Measurements from ENCODE around the gene GAB1.

The GAB1 gene

DNA sequence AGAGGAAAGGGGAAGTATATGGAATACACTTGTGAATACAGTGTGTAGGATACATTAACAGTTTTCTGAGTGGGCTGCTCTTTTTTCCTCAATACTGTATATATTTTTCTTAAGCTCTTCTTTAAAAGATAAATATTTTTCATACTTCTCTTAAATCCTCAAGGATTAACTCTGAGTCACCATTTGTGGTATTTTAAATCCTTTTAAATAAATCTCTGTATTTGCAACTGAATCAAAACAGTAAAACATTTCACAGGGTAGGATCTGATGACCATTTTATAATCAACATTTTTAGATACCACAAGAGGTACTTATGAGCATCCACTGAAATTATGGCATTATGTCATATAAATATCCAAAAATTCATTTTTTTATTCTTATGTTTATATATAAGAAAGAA lies 87.6 kb downstream of the GAB1 start:
- DNase-seq: no peak

DNA sequence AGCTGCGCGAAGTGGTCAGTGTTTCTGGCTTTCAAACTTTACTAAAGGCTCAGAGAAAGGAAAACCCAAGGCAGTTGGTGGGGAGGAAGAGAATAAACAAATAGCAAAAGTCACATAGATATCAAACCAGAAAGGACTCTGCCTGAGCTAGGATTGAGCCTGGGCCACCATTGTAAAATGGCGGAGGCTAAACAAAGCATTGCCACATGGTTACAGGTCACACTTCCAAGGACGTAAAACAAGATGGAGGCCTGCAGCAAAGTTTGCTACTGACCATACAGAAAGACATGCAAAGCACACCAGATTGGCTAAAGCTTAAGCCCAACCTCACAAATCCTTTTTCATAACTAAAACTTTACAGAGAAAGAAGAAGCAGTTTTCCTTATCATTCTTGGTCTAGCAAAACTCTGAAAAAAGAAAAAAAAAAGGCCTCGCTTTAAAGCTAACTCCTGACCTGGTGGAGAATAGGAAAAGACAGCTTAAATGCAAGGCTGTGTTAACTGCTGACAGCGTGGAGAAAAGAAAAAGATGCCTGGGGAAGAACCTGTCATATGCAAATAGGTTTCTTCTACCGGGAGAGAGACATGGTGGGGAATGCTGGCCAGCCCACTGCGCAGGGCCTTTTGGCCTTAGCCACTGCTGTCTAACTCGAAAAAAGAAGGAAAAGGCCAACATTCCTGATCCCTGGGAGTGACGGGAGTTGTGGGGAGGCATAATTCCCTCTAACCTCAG lies 95.0 kb downstream of the GAB1 start:
- no peak for DNase-seq

DNA sequence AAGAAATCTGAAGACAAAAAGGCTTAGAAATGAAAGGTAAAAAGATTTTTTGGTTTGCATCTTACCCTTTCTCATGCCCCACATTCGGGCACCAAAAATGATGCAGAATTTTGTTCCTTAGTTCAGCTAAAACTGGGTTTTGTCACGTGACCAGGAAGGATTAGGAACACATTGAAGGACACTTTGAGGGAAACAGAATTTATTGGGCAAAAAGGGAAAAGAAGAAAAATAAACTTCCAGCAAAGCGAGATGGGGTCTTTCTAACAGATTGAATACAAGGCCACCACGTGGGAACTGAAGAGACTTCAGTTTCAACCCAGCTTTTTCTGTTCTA lies 95.5 kb downstream of the GAB1 start:
- DNase-seq: no peak

DNA sequence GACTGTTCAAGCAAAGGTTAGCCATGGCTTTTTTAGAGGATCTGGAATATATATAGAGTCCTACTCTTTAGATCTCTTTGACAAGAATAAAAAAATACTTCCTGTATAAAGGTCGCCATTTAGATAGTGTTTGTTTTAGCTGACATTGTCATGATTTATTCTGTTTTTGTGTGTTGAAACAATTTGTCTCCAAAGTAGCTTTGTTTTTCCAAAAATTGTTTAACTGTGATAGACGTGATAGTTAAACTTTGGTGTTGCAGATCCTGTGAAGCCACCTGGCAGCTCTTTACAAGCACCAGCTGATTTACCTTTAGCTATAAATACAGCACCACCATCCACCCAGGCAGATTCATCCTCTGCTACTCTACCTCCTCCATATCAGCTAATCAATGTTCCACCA lies 96.6 kb downstream of the GAB1 start:
- no peak for DNase-seq

DNA sequence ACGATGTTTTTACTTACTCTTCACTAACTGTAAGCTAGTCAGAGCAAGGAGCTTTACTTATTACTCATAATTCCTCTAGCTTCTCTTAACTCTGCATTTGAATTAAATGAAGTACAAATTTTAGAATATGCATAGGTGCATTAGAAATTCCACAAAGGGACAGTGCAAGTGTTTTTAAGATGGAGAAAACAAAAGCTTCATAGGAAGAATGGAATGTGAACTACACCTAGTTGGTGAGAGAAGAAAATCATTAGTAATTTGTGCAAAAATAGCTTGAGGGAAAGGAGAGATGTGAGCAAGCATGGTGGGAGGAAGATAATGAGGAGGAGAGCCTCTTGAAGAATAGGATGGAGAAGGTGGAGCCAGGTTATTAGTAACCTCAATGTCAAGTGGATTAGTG lies 99.3 kb downstream of the GAB1 start:
- DNase-seq: no peak

DNA sequence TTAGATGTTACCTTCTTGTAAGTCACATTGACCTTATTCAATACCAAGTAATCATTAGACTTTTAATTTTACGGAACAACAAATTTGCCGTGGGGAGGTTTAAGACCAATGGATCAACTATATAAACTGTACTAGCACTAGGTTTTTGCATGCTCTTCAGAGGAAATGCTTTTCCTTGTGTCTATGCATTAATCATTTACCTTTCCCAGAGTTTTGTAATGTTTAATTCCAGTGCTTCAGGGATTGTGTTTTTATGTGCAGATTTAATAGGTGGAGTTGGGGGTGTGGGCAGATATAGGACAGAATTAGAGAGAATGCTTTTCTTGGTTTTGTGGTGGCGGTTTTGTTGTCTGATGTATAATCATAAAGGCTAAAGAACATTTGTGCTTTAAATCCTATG lies 100.8 kb downstream of the GAB1 start:
- no peak for DNase-seq

DNA sequence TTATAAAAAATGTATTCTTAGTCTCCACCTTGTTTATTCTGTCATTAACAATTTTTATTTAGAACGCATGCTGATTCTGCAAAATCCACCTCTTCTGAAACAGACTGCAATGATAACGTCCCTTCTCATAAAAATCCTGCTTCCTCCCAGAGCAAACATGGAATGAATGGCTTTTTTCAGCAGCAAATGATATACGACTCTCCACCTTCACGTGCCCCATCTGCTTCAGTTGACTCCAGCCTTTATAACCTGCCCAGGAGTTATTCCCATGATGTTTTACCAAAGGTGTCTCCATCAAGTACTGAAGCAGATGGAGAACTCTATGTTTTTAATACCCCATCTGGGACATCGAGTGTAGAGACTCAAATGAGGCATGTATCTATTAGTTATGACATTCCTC lies 101.3 kb downstream of the GAB1 start:
- DNase-seq: no peak

DNA sequence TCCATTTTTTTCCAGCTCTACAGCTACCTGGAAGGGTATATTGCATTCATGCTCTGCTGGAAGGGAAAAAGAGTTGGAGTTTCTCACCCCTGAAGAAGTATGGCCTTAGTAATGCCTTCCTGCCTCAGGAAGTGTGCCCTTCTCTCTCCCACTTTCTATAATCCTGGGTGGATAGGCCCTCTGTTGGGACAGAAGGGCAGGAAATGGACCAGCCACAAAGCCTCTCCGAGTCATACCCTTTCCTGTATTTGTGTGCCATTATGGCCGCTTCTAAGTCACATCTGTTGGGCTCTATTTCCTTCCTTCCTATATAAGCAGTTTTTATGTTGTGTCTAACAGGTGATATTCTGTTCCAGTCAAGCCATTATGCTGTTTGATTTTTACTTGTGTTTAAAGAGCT lies 102.0 kb downstream of the GAB1 start:
- DNase-seq: no peak

DNA sequence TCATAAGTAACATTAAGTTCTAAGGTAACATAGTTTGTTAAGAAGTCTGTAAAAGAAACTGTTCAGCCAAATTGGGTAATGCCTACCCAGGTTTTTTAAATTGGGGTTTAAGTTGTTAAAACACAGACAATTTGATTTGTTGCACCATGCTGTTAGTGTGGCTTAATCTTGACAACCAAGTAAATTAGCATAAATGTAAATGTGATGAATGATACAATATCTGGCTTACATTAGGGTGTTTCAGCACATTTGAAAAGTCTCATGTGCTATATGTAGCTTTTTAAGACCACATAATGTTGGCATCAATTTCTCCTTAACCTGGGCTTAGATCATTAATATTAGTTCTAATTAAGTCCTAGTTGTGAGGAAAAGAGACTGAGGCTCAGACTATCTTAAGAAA lies 104.4 kb downstream of the GAB1 start:
- no peak for DNase-seq

DNA sequence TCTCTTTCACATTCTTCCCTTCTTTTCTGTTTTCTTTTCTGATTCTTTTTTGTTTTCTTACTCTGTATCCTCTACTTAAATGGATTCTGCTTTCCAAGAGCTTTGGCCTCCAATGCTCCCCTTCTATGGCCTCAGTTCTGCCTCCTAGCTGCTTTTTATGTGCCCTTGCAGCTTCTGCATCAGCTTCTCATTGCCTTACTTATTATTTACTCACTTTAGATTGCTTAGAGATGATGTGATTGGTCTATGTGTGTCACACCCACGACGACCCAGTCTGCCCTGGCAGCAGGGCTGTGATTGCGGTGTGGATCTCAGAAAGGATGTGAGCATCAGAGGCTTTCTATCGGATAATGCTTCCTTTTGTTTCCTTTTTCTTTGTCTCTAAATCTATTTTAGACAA lies 105.0 kb downstream of the GAB1 start:
- DNase-seq: no peak

DNA sequence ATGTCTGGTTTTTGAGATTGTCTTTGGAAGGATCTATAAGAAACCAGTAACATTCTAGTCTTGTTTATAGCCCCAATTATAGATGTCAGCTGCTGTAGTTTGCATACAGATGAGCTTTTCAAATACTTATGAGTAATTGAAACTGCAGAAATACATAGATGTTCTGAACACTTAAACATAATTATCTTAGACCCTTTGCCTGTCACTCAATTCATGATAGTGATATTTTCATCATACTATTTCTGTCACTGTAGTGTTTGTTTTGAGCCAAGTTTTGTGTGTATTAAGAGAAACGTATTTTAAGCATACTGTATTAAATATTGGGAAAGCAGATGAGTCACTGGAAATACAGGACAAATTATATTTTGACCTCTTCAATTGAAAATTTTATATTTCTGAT lies 107.1 kb downstream of the GAB1 start:
- no peak for DNase-seq

DNA sequence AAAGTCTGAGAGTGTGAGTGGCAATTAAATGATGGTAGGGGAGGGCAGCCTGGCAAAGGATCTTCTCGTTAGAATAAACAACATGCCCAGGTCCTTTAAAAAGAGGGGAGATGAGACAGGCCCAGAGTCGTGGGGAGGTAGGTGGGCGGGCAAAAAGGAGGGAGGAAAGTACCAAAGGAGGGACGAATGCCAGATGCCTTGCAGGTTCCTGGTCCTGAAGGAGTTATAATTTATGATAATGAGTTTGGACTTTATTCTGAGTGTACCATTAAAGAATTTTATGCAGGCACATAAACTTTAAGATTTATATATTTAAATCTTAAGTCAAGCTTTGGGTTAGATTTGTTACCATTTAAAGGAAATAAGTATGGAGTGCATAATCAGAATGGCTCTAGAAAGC lies 114.5 kb downstream of the GAB1 start:
- DNase-seq: no peak

DNA sequence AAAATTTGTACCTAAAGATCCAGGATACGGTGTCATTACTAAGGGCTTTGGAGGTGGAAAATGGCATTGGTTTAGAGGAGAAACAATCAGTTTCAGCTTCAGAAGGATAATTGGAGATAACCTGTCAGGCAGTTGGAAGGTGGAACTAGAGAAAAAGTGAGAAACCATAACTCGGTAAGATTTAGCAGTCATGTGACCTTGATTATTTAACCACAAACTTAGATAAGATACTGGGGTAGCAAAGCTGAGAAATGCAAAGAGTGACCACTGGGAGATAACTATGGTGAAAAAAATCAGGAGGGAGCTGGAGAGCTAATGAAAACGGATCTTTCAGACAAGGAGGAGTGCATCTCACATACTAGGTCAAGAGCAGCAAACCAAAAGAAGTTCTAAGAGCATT lies 118.5 kb downstream of the GAB1 start:
- no peak for DNase-seq

DNA sequence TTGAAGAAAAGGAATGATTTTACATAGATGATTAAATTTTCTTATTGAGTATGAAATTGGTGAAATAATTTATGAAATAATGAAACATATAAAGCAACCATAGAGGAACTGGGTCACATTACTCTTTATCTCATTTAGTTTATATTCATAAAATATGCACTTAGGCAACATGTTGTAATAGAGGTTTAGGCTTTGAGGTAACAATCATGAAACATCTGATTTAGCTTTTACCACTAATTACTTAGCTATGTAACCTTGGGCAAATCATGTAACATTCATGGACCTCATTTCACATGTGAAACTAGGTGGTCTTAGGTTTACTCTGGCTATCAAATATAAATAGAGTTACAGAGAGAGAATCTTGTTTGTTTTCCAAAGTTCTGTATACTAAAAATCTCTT lies 122.3 kb downstream of the GAB1 start:
- no peak for DNase-seq

DNA sequence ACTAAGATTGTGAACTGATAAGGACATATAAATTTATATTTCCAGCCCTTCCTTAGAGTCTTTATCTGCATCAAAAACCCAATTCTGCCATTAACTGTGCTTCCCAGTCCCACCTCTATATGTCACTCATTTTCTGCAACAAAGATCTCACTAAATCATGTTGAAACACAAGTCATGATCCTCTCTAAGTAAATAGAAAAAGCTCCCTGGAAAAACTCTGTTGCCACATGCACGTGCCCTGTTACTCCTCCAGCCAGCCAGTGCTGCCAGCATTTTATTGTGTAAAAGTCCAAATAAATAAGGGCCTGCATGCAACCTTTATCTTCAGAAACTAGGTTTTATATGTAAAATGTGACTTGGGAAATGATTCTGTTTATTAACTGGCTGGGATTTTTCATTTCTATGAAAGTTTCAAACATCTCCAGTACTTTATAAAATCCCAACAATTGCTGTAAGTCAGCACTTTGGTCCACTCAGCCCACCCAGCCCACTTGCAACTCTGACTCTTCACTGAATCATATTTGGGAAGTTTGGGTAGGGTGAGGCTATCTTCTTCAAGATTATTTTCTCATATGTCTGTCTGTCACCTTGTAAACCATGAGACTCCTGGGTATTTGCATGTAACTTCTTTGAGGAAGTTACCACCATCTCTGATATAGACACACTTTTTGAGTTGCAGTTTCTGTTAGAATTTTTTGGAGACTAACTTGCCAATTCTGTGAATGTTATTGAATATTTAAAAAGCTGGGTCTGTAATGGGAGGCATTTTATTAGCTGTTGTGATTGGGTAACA lies 136.9 kb downstream of the GAB1 start:
- DNase-seq: peak; percentile 11

DNA sequence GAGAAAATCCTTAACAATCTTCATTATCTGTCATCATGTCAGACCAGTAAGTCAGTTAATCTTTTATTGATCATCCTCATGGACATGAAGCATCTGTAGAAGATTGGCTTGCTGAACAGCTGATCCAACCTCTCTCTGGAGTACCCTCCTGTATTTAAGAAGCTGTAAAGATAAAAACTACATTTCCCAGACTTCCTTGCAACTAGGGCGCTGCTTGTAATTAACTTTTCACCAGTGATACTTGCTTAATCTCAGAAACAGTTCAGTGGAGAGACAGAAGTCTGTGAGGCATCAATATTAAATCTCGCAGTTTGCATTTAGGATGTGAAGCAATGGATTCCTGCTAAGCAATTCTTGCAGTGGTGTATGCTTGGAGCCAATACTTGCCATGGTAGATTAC lies 140.8 kb downstream of the GAB1 start:
- DNase-seq: no peak

DNA sequence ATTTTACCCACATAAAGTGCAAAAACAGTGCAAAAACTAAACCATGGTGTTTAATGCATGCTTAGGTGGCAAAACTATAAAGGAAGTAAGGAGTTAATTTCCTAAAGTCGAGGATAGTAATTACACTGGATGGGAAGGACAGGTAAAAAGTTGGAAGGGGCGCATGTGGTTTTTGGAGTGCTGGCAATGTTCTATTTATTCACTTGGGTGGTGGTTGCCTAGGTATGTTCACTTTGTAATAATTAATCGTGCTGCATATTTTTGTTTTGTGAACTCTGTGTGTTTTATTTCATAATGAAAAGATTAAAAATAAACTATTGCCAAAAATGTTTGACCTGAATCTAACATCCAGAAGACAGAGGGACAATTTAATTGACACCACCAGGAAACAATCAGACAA lies 144.7 kb downstream of the GAB1 start:
- DNase-seq: no peak

DNA sequence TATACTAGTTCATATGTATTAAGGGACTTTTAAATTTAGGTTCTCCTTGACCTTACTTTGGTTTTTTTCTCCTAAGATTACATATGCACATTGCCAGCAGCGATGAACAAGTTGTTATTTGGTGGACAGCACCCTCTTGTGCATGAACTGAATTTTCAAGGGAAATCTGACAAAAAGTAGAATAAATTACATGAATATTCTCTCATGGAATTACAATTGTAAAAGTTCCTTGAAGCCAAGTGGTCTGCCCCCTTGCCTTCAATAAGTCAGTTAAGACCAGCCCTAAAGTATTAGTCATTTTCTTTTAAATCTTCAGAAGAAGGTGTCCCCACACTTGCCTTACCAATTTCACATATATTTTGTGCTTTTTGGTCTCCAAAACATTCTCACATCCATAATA lies 146.2 kb downstream of the GAB1 start:
- peak; percentile 49 for DNase-seq

DNA sequence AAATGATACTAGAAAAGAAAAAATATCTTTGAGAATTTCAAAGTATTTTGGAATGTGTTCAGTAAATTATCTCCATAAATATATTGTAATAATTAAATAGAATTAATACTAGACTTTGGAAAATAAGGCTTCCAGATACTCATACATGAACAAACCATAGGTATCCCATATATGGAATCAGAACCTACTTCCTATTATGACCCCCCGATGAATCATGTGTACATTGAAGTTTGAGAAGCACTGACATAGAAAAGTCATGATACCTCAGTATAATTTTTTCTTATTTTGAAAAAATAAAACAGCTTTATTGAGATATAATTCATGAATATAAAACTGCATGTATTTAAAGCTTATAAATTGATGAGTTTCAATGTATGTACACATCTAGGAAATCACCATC lies 149.6 kb downstream of the GAB1 start:
- no peak for DNase-seq

DNA sequence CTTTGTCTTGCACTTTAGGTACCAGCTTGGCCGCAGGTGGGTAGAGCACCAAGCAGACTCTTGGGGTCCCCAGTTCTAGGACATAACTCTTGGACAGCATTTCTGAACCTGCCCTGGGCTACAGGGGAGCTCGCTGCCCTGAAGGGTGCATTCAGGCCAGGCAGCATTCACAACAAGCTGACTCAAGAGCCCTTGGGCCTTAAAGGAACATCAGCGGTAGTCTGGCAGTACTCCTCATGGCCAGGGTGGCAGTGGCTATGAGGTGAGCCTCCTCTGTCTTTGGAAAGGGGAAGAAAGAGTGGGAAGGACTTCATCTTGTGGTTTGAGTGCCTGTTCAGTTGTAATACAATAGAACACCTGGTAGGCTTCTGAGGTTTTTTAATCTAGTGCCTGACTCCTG lies 152.0 kb downstream of the GAB1 start:
- no peak for DNase-seq

DNA sequence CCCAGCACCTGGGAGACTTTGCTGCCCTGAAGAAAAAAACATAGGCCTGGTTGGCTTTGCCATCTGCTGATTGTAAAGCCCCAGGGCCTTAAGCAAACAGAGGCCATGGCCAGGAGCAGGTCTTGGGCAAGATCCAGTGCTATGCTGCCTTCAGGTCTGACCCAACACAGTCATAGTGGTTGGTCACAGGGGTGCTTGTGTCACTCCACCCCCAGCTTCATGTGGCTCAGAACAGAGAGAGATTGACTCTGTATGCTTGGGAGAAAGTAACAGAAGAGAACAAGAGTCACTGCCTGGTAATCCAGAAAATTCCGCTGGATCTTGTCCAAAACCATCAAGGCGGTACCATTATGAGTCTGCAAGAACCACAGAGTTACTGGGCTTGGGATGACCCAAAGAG lies 152.4 kb downstream of the GAB1 start:
- DNase-seq: peak; percentile 25

DNA sequence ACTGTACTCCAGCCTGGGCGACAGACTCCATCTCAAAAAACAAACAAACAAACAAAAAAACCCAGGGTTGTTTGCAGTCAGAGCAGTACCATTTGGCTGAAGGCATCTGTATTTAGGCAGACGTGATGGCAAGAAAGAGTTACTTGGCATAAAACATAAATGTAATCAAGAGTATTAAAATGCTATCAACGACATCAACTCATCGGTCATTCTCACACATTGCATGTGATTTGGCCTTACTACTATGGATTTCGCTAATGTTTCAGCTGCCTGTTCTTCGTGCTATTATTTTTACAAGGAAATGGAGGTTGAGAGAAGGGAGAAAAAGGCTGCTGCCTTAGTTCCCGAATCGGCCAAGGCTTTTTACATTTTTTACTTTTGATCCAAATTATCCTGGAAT lies 161.3 kb downstream of the GAB1 start:
- no peak for DNase-seq

DNA sequence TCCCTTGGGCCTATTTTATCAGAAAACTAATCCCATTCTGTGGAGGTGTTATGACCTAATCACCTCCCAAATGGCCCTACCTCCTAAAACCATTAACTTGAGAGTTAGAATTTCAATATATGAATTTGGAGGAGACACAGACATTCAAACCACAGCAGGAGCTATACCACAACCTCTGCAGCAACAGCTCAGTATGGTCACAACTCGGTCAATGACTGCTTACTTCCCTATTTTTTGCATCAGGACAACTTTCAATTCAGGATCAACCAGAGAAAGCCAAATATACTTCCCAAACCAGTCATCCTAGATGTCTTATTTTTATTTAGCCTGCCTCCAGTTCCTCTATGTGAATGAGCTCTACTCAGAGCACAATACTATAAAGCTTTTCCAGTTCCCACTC lies 165.6 kb downstream of the GAB1 start:
- DNase-seq: peak; percentile 43

DNA sequence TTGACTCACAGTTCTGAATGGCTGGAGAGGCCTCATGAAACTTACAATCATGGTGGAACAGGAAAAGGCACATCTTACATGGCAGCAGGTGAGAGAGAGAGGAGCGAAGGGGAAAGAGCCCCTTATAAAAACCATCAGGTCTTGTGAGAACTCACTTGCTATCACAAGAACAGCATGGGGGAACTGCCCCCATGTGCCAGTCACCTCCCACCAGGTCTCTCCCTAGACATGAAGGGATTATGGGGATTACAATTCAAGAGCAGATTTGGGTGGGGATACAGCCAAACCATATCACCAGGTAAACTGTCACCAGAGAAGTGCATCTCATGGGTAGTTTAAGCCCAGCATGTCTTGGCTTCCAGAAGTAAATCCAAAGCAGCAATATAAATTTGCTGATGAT lies 169.4 kb downstream of the GAB1 start:
- DNase-seq: no peak

DNA sequence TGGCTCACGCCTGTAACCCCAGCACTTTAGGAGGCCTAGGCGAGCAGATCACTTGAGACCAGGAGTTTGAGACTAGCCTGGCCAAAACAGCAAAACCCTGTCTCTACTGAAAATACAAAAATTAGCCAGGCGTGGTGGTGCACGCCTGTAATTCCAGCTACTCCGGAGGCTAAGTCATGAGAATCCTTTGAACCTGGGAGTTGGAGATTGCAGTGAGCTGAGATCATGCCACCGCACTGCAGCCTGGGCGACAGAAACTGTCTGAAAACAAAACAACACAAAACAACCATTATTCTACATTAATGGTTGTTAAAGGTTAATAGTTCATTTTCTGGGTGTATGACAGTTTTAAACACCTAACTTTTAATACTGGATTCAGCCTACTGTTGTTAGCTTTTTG lies 175.2 kb downstream of the GAB1 start:
- no peak for DNase-seq
